COLO668 (cell line): ENCODE measurements around the gene GPR17.

Experiments
- DNase-seq: peaks from one replicate; lab custom pipeline; 2025; ENCODE audit not compliant: unreplicated experiment; lab: John Stamatoyannopoulos, UW

Gene GPR17

DNA sequence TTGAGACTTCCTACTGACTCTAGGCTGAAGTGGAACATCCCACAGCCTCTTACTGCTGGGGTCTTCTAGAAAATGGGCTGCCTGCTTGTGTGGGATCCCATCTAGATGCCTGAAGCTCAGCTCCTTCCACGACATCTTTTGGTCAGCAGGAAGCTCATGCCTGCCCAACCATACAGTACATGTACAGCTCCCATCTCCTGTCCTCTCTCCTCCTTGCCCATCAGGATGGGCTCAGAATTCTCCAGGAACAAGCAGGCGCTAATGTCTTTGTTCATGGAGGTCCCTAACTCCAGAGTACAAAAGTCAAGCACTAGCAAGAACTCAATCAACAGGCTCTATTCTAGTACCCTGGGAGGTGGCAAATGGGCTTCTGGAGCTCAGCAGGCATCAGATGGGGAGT lies 31.7 kb upstream of the GPR17 start:
- no peak for DNase-seq

DNA sequence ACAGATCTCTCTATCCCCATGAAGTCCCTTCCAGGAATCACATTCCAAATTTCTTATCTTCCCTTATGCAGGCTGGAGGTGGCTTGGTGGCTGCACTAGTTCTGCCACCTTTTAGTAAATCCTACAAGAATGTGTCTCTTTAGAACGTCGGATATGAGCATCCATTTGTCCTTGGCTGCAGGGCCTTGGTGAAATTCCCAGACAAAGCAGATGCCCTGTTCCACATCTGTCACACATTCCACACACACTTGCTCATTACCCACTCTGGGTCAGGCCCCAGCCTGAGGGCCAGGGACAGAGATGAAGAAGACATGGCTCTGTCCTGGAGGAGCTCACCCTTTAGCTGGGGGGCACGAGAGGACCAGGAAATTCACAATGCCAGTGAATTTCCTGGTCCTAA lies 31.2 kb upstream of the GPR17 start:
- no peak for DNase-seq

GRCh38 chr2:127615511-127616166 lies 30.3 kb upstream of the GPR17 start:
- no peak for DNase-seq

GRCh38 chr2:127618551-127619202 lies 27.3 kb upstream of the GPR17 start:
- DNase-seq = no peak

DNA sequence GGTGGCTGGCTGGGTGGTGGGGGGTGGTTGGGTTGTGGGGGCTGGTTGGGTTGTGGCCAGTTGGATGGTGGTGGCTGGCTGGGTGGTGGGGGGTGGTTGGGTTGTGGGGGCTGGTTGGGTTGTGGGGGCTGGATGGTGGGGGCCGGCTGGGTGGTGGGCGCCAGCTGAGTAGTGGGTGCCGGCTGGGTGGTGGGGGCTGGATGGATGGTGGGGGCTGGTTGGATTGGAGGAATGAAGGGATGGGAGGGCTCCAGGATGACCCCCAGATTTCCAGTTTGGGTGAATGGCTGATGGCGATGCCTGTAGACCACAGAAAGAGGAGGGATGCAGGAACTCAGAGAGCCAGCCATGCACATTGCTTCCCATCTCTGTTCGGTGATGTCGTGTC lies 26.8 kb upstream of the GPR17 start:
- no peak for DNase-seq

DNA sequence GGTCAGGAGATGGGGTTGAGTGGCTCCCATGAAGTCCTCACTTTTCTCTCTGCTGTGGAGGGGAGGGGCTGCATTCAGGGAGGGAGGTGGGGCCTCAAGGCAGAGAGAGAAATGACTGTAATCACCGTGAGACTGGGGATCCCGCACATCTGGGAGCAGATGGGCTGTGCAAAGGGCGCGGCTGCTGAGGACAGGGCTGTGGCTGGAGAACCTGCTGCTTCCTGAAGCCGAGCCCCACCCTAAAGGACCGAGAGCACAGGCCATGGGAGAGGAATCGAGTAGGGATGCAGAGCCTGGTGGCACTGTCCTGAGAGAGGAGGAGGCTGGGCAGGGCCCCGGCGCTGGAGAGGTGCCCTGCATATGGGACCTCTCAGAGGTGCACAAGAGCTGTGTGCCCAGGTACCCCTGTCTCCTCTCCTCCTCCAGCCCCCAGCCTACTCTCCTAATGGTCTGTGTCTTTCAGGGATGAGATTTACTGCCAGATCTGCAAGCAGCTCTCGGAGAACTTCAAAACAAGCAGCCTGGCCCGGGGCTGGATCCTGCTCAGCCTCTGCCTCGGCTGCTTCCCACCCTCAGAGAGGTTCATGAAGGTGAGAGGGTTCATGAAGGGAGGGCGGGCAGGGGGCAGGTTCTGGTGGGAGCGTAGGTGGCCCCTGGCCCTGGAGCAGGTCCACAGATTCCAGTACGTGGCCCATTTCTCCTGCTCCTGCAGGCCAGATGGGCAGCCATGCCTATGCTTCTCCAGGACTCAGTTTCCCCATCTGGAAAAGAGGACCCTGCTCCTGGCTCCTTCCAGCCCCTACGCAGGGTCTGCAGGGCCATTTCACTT lies 25.9 kb upstream of the GPR17 start:
- no peak for DNase-seq

- no peak for DNase-seq
Measured at GRCh38 chr2:127620866-127621265, 25.1 kb upstream of the GPR17 start.

DNA sequence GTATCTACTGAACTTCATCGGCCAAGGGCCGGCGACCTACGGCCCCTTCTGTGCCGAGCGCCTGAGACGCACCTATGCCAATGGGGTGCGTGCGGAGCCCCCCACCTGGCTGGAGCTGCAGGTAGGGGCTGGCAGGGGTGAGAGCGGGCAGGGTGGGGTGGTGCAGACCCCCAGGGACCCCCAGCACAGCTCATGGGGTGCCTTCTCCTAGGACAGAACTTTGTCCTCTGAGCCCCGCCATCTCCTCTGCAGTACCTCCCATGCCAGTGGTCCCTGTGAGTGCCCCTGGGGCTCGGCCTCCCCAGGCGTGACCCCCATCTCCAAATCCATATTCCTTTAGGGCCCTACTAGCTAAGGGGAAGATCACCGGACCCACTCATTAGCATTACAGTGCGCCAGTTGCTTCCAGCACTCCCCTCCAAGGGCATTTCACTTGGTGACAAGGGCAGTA lies 23.9 kb upstream of the GPR17 start:
- DNase-seq = no peak

GRCh38 chr2:127622561-127623387 lies 23.2 kb upstream of the GPR17 start:
- no peak for DNase-seq

- DNase-seq = peak; percentile 88
Measured at GRCh38 chr2:127623388-127624319, 22.3 kb upstream of the GPR17 start.

- DNase-seq = no peak
Measured at GRCh38 chr2:127624320-127624755, 21.6 kb upstream of the GPR17 start.

DNA sequence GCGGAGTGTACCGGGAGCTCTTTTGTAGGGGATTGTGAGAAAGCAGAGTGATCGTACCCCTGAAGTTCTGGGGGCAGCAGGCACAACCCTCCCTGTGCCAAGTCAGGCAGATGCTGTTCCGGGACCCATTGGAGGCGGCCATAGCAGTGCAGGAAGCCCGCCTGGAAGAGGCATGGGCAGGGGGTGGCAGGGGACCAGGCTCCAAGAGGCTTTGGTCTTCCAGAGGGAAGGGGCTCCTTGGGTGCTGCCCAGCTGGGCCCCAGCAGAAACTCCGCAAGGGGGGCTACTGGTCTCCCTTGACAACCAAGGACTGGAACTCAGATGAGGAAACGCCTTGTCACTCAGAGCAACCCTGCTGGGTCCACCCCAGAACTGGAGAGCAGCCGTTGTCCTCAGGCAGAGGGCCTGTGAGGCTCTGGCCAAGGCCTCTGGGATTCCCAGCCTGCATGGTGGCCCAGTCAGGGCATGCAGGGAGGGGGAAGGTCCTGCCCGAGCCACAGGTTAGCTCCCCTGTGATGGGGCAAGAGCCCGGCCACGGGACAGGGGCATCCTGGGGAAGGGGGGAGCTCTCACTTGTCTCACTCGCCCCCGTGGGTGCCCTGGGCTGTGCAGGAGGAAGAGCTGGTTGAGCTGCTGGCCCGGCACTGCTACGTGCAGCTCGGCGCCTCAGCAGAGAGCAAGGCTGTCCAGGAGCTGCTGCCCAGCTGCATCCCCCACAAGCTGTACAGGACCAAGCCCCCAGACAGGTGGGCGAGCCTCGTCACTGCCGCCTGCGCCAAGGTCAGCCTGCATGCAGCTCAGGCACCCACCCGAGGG lies 21.0 kb upstream of the GPR17 start:
- DNase-seq = no peak

DNA sequence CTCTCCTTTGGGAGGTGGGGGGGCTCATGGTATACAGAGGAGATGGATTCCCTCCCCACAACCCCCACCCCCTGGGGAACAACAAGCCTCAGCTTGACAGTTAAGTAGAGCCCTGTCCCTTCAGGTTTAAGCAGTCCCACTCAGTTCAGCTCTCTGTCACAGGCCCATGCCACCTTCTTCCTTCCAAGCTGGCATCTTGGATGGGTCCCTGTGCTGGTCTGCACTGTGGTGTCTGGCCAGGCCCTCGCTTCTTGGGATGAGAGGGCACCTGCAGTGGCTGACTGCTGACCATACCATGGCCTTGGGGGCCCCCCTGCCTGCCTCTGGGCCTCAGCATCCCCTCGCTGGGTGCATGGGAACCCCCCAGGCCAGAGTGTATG lies 20.4 kb upstream of the GPR17 start:
- DNase-seq = no peak

DNA sequence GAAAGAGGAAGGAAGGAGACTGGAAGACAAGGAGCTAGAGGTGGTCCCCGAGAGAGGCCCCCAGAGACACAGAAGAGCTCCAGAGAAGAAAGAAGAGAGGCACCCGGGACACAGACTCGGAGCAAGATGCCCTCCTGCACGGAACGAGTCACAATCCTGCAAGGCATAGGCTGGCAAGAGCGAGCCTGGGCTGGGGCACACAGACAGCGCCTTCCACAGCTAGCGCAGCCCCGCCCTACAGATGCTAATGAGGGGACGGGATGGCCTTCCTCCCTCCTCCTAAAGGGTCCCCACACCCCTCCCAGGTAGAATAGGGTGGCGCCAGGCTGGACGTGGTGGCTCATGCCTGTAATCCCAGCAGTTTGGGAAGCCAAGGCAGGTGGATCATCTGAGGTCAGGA lies 19.8 kb upstream of the GPR17 start:
- no peak for DNase-seq

- no peak for DNase-seq
Measured at GRCh38 chr2:127626917-127627739, 18.8 kb upstream of the GPR17 start.

DNA sequence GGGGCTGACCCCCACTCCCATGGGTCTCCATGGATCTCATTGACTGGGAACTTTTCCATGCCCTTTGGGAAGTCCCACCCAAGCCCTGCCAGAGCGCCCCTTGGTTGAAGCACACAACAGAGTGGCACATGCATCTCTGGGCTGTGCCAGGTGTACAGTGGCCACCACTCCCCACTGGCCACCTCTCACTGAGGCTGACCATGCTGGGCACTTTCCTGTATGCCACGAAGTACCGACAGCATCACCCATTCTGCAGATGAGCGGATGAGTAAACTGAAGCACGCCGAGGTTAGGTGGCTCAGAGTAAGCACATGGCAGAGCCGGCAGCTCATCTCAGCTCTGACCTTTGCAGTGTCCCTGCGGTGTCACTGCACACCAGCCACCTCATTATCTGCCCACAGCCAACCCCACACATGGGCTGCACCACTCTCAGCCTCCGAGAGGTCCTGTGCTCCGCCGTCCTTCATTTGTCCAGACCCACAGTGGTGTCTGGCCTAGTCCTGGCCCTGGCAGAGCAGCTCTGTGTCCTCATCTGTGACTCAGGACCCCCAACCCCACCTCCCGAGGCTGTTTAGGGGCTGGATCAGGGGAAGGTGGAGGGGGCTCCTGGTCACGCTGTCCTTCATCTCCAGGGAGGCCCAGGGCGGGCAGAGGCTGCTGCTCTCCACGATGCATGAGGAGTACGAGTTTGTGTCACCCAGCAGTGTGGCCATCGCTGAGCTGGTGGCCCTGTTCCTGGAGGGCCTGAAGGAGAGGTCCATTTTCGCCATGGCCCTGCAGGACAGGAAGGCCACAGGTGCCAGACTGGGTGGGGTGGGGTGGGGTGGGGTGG lies 18.0 kb upstream of the GPR17 start:
- no peak for DNase-seq

DNA sequence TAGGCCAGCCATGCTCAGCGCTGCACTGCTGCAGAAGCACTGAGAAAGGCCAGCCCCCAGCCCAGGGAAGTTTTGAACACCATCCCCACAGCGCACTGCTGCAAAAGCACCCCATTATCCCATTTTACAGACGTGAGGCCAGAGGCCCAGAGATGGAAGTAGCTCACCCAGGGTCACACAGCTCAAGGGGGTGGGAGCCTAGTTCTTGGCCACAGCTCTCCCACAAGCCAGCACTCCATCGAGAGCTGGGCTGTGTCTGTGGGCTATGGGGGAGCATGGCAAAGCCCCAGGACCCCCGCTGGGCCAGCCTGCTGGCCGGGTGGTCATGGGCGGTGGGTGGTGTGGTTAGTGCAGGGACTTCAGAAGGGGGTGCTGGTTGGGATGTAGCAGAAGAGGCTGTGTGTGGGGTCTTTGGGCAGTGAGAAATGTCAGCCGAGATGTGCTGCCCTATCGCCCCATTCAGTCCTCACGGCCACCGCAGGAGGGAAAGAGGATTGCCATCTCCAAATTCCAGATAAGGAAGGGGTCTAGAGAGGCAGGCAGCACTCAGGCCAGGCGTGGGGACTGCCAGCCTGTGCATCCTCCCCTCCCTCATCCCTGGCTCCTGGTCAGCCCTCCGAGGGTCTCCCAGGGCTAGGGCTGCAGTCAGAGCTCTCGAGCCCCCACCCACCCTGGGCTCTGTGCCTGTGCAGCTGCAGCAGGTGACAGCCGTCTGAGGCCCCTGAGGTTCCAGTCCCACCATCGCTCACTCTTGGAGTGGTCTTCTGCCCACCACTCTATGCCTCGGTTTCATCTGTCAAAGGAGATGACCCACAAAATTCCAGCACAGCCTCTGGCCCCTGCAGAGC lies 17.0 kb upstream of the GPR17 start:
- DNase-seq = no peak
